Measurements from ENCODE around the gene MPHOSPH9. TPM values are rescaled to one million over a fixed set of nuclear protein-coding genes. Genes with fewer than 3 reads are reported as not detected.

The MPHOSPH9 gene
- total and polyA plus RNA-seq, 2 of the 13 experiments (the other 11 are each of a cell fraction or from before 2014, with no cell fraction given), result 20.3 to 63.4 TPM

DNA sequence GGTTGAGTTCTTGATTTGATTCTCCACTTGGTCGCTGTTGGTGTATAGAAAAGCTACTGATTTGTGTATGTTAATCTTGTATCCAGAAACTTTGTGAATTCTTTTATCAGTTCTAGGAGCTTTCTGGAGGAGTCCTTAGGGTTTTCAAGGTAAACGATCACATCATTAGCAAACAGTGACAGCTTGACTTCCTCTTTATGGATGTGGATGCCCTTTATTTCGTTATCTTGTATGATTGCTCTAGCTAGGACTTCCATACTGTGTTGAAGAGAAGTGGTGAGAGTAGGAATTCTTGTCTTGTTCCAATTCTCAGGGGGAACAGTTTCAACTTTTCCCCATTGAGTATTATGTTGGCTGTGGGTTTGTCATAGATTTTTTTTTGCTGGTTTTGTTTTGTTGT, 12.7 kb upstream of the MPHOSPH9 start (continued):
- TF ChIP-seq MZF1 (CRISPR knock-in tag; IDR thresholded peaks at IDR 0.05; ENCODE audit: borderline replicate concordance) (no peak), ZNF10 (CRISPR knock-in tag; IDR thresholded peaks at IDR 0.05; ENCODE audit: borderline replicate concordance, low read depth) (no peak), MLXIP (CRISPR knock-in tag; IDR thresholded peaks at IDR 0.05; ENCODE audit: borderline replicate concordance) (no peak), POLR2AphosphoS5 (IDR thresholded peaks at IDR 0.05; ENCODE audit: low read depth, low read length) (no peak), CREB1 (IDR thresholded peaks at IDR 0.05) (no peak), CREB1 (CRISPR knock-in tag; IDR thresholded peaks at IDR 0.05) (no peak), ZNF230 (CRISPR knock-in tag; IDR thresholded peaks at IDR 0.05) (no peak), ZSCAN20 (CRISPR knock-in tag; IDR thresholded peaks at IDR 0.05; ENCODE audit: borderline replicate concordance) (no peak)
- TF ChIP-seq, protein P1, sequence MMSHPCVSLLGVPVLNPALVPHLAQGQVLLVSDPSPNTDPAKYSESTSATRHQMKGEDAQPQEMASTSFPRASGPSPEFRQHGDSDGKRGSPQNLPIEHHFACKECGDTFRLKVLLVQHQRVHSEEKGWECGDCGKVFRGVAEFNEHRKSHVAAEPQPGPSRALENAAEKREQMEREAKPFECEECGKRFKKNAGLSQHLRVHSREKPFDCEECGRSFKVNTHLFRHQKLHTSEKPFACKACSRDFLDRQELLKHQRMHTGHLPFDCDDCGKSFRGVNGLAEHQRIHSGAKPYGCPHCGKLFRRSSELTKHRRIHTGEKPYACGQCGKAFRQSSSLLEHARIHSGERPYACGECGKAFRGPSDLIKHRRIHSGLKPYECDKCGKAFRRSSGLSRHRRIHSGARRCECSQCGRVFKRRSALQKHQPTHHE (CRISPR knock-in tag; IDR thresholded peaks at IDR 0.05; ENCODE audit: borderline replicate concordance), result no peak
- TF ChIP-seq, protein P2, sequence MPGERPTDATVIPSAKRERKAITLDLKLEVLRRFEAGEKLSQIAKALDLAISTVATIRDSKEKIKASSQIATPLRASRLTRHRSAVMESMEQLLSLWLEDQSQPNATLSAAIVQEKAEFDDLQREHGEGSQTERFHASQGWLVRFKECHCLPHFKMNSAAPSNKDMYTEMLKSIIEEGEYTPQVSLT (CRISPR knock-in tag; IDR thresholded peaks at IDR 0.05; ENCODE audit: borderline replicate concordance, low read depth), result no peak
